ENCODE data around the gene VCL. TPM values are rescaled to one million over a fixed set of nuclear protein-coding genes. Genes with fewer than 3 reads are reported as not detected.

VCL gene
- polyA plus RNA-seq, 6 donors from 2014 or later: 17.1 to 27.6 (median 25.2) TPM

- Mint-ChIP-seq H3K4me1 (peaks cover 0 to 2% (median 0%) of the 10 kb centered on the region in 3 donors), H3K9me3 (no peaks in the 10 kb centered on the region), H3K27ac (peak overlapping the region in 1 of 6 donors; percentile 30), H3K36me3 (peaks cover 27 to 28% of the 10 kb centered on the region in 2 donors), H3K4me3 (no peak overlapping the region), H3K27me3 (no peaks in the 10 kb centered on the region)
- ATAC-seq (ENCODE audit: low read depth in 2 of 2) (no peak), DNase-seq (no peak)
Measured at GRCh38 chr10:74104480-74104879, 106.6 kb downstream of the VCL start.

GRCh38 chr10:74104996-74105395 is 107.1 kb downstream of the VCL start:
- no peak overlapping the region for H3K27ac Mint-ChIP-seq
- H3K9me3 Mint-ChIP-seq: no peaks in the 10 kb centered on the region
- H3K36me3 Mint-ChIP-seq: peaks cover 24 to 32% of the 10 kb centered on the region in 2 donors
- H3K4me1 Mint-ChIP-seq: no peaks in the 10 kb centered on the region
- ATAC-seq (ENCODE audit: low read depth in 2 of 2) (no peak), DNase-seq (no peak)
- no peaks in the 10 kb centered on the region for H3K27me3 Mint-ChIP-seq
- H3K4me3 Mint-ChIP-seq: no peak overlapping the region

GRCh38 chr10:74107391-74107790 is 109.5 kb downstream of the VCL start:
- no peak for ATAC-seq (ENCODE audit: low read depth in 2 of 2)
- Mint-ChIP-seq H3K36me3 (peaks cover 32 to 37% of the 10 kb centered on the region in 2 donors), H3K4me1 (no peaks in the 10 kb centered on the region), H3K27ac (peak overlapping the region in 2 of 6 donors; percentile 14 to 63), H3K9me3 (no peaks in the 10 kb centered on the region), H3K4me3 (no peak overlapping the region), H3K27me3 (no peaks in the 10 kb centered on the region)
- no peak for DNase-seq

GRCh38 chr10:74109452-74109851 is 111.5 kb downstream of the VCL start:
- ATAC-seq (ENCODE audit: low read depth in 2 of 2) (no peak), DNase-seq (no peak)
- no peaks in the 10 kb centered on the region for H3K27me3 Mint-ChIP-seq
- no peaks in the 10 kb centered on the region for H3K9me3 Mint-ChIP-seq
- H3K27ac Mint-ChIP-seq: peak overlapping the region in 1 of 6 donors; percentile 90
- H3K4me3 Mint-ChIP-seq: no peak overlapping the region
- peaks cover 36 to 41% of the 10 kb centered on the region in 2 donors for H3K36me3 Mint-ChIP-seq
- peaks cover 0 to 4% (median 0%) of the 10 kb centered on the region in 3 donors for H3K4me1 Mint-ChIP-seq

- peaks cover 0 to 4% (median 0%) of the 10 kb centered on the region in 3 donors for H3K4me1 Mint-ChIP-seq
- no peaks in the 10 kb centered on the region for H3K27me3 Mint-ChIP-seq
- DNase-seq (no peak), ATAC-seq (ENCODE audit: low read depth in 2 of 2) (no peak)
- peaks cover 33 to 39% of the 10 kb centered on the region in 2 donors for H3K36me3 Mint-ChIP-seq
- no peak overlapping the region for H3K4me3 Mint-ChIP-seq
- H3K9me3 Mint-ChIP-seq: no peaks in the 10 kb centered on the region
- peak overlapping the region in 3 of 6 donors; percentile 6 to 90 (median 72) for H3K27ac Mint-ChIP-seq
Measured at GRCh38 chr10:74110120-74110519, 112.2 kb downstream of the VCL start.

- no peaks in the 10 kb centered on the region for H3K9me3 Mint-ChIP-seq
- DNase-seq (no peak), ATAC-seq (ENCODE audit: low read depth in 2 of 2) (no peak)
- peak overlapping the region in 1 of 6 donors; percentile 53 for H3K27ac Mint-ChIP-seq
- no peak overlapping the region for H3K4me3 Mint-ChIP-seq
- peaks cover 0 to 4% (median 0%) of the 10 kb centered on the region in 3 donors for H3K4me1 Mint-ChIP-seq
- peaks cover 39% of the 10 kb centered on the region in 2 donors for H3K36me3 Mint-ChIP-seq
- no peaks in the 10 kb centered on the region for H3K27me3 Mint-ChIP-seq
Measured at GRCh38 chr10:74111799-74112198, 113.9 kb downstream of the VCL start.

GRCh38 chr10:74113546-74113945 is 115.6 kb downstream of the VCL start:
- Mint-ChIP-seq H3K36me3 (peaks cover 29 to 32% of the 10 kb centered on the region in 2 donors), H3K4me1 (peaks cover 3 to 11% (median 4%) of the 10 kb centered on the region in 3 donors), H3K27me3 (no peaks in the 10 kb centered on the region), H3K9me3 (no peaks in the 10 kb centered on the region), H3K27ac (peak overlapping the region in 1 of 6 donors; percentile 29), H3K4me3 (no peak overlapping the region)
- ATAC-seq (ENCODE audit: low read depth in 2 of 2) (no peak), DNase-seq (no peak)

- Mint-ChIP-seq H3K36me3 (peaks cover 29 to 32% of the 10 kb centered on the region in 2 donors), H3K9me3 (no peaks in the 10 kb centered on the region), H3K27me3 (no peaks in the 10 kb centered on the region), H3K27ac (peak overlapping the region in 4 of 6 donors; percentile 0 to 64 (median 24)), H3K4me1 (peaks cover 3 to 16% (median 4%) of the 10 kb centered on the region in 3 donors), H3K4me3 (no peak overlapping the region)
- DNase-seq (no peak), ATAC-seq (ENCODE audit: low read depth in 2 of 2) (no peak)
Measured at GRCh38 chr10:74114041-74114448, 116.1 kb downstream of the VCL start.

GRCh38 chr10:74117738-74118137 is 119.8 kb downstream of the VCL start:
- no peaks in the 10 kb centered on the region for H3K9me3 Mint-ChIP-seq
- H3K27ac Mint-ChIP-seq: peak overlapping the region in 4 of 6 donors; percentile 12 to 79 (median 46)
- ATAC-seq (ENCODE audit: low read depth in 2 of 2) (peak; percentile 27 to 33), DNase-seq (no peak)
- peaks cover 3 to 25% (median 4%) of the 10 kb centered on the region in 3 donors for H3K4me1 Mint-ChIP-seq
- no peaks in the 10 kb centered on the region for H3K27me3 Mint-ChIP-seq
- peaks cover 32 to 38% of the 10 kb centered on the region in 2 donors for H3K36me3 Mint-ChIP-seq
- peak overlapping the region in 1 of 8 donors; percentile 64 for H3K4me3 Mint-ChIP-seq

GRCh38 chr10:74118804-74119203 is 120.9 kb downstream of the VCL start:
- DNase-seq (no peak), ATAC-seq (ENCODE audit: low read depth in 2 of 2) (no peak)
- Mint-ChIP-seq H3K9me3 (no peaks in the 10 kb centered on the region), H3K4me1 (peaks cover 3 to 25% (median 3%) of the 10 kb centered on the region in 3 donors), H3K36me3 (peaks cover 29 to 35% of the 10 kb centered on the region in 2 donors), H3K27me3 (no peaks in the 10 kb centered on the region), H3K4me3 (no peak overlapping the region), H3K27ac (peak overlapping the region in 5 of 6 donors; percentile 57 to 93 (median 89))

- H3K4me1 Mint-ChIP-seq: peaks cover 0 to 25% (median 3%) of the 10 kb centered on the region in 3 donors
- peaks cover 24 to 25% of the 10 kb centered on the region in 2 donors for H3K36me3 Mint-ChIP-seq
- no peaks in the 10 kb centered on the region for H3K27me3 Mint-ChIP-seq
- no peak overlapping the region for H3K4me3 Mint-ChIP-seq
- H3K27ac Mint-ChIP-seq: peak overlapping the region in 1 of 6 donors; percentile 79
- H3K9me3 Mint-ChIP-seq: no peaks in the 10 kb centered on the region
- ATAC-seq (ENCODE audit: low read depth in 2 of 2): no peak
- no peak for DNase-seq
Measured at GRCh38 chr10:74120911-74121310, 123.0 kb downstream of the VCL start.

- Mint-ChIP-seq H3K4me1 (peaks cover 0 to 25% (median 3%) of the 10 kb centered on the region in 3 donors), H3K27me3 (no peaks in the 10 kb centered on the region), H3K36me3 (peaks cover 19 to 20% of the 10 kb centered on the region in 2 donors), H3K9me3 (no peaks in the 10 kb centered on the region), H3K4me3 (no peak overlapping the region), H3K27ac (peak overlapping the region in 1 of 6 donors; percentile 46)
- ATAC-seq (ENCODE audit: low read depth in 2 of 2): no peak
- DNase-seq: no peak
Measured at GRCh38 chr10:74121368-74121767, 123.5 kb downstream of the VCL start.

GRCh38 chr10:74122060-74122459 is 124.1 kb downstream of the VCL start:
- Mint-ChIP-seq H3K4me3 (no peak overlapping the region), H3K9me3 (no peaks in the 10 kb centered on the region), H3K36me3 (peaks cover 17 to 20% of the 10 kb centered on the region in 2 donors), H3K4me1 (peaks cover 0 to 25% (median 3%) of the 10 kb centered on the region in 3 donors), H3K27ac (peak overlapping the region in 4 of 6 donors; percentile 19 to 76 (median 50)), H3K27me3 (no peaks in the 10 kb centered on the region)
- no peak for DNase-seq
- ATAC-seq (ENCODE audit: low read depth in 2 of 2): no peak

GRCh38 chr10:74123081-74123480 is 125.2 kb downstream of the VCL start:
- peaks cover 0 to 18% (median under 1%) of the 10 kb centered on the region in 3 donors for H3K4me1 Mint-ChIP-seq
- peaks cover 17 to 20% of the 10 kb centered on the region in 2 donors for H3K36me3 Mint-ChIP-seq
- H3K27me3 Mint-ChIP-seq: no peaks in the 10 kb centered on the region
- DNase-seq (no peak), ATAC-seq (ENCODE audit: low read depth in 2 of 2) (no peak)
- H3K4me3 Mint-ChIP-seq: no peak overlapping the region
- H3K27ac Mint-ChIP-seq: peak overlapping the region in 3 of 6 donors; percentile 18 to 57 (median 46)
- no peaks in the 10 kb centered on the region for H3K9me3 Mint-ChIP-seq
